Loucy (cell line): ENCODE measurements around the gene BANP.

Experiments
- EZH2phosphoT487 ChIP-seq: fragments of 200-600 bp; IDR thresholded peaks from 2 replicates; pipeline ENCODE4 v1.6.1; 2018; ENCODE audit warnings: antibody characterized with exemption, mild to moderate bottlenecking, moderate library complexity, borderline replicate concordance
- TF ChIP-seq, protein P1 (sequence below): fragments of 200-600 bp; sonication (generic); conservative IDR thresholded peaks from 2 replicates; pipeline ENCODE4 v1.5.1; 2014; ENCODE audit warnings: mild to moderate bottlenecking, antibody characterized with exemption, low read length

DNA sequence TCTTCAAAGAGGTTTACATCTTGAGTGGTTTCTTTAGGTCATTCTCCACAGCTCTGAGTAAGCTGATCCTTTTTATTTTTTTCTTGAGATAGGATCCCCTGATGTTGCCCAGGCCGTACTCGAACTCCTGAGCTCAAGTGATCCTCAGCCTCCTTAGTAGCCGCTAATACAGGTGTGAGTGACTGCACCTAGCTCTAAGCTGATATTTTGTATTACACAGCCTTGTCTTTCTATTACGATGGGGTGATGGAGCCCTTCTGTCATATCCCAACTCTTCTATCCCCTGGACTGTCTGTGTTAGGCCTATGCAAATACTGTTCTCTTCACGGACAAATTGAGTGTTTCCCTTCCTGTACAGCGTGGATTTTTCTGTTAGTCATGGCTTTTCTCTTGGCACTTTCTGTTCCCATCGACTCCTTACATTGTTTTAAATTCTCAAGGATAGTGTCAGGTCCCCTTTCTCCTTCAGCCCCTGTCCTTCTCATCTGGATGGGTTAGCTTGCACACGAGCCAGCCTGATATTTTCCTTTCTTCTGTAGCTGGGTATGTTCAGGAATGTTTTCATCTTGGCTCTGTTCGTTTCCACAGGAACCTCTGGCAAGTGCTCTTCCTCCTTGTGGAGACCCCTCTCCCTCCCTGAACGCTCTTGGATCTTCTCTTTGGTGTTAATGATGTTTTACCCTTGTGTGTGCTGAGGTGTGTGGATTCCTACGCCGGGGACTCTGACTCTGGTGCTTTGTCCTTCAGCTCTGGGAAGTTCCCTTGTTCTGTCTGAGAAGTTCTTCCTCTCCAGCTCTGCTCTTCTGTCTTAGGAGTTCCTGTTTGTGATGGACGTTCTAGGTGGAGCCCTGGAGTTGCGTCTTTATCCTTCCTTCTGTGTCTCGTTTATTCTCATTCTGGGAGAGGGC is 2.3 kb downstream of the BANP start:
- TF ChIP-seq, protein P1, sequence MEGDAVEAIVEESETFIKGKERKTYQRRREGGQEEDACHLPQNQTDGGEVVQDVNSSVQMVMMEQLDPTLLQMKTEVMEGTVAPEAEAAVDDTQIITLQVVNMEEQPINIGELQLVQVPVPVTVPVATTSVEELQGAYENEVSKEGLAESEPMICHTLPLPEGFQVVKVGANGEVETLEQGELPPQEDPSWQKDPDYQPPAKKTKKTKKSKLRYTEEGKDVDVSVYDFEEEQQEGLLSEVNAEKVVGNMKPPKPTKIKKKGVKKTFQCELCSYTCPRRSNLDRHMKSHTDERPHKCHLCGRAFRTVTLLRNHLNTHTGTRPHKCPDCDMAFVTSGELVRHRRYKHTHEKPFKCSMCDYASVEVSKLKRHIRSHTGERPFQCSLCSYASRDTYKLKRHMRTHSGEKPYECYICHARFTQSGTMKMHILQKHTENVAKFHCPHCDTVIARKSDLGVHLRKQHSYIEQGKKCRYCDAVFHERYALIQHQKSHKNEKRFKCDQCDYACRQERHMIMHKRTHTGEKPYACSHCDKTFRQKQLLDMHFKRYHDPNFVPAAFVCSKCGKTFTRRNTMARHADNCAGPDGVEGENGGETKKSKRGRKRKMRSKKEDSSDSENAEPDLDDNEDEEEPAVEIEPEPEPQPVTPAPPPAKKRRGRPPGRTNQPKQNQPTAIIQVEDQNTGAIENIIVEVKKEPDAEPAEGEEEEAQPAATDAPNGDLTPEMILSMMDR: no peak
- TF ChIP-seq EZH2phosphoT487: no peak
